Uterus (tissue), 2 donors: ENCODE measurements around the gene ZFPM1.

ENCODE experiments used
- POLR2A ChIP-seq, 2 donors: fragments of 450-650 bp; IDR thresholded peaks; one replicate each; pipeline ENCODE4 v1.6.1; 2016; ENCODE audit warnings: antibody characterized with exemption in 2 of 2, mild to moderate bottlenecking in 1 of 2, moderate library complexity in 1 of 2
- TF ChIP-seq, protein P1 (sequence below), 4 experiments: fragments of 200-600 bp in 2 of 4; fragments of 450-650 bp in 2 of 4; sonication (generic) in 2 of 4; IDR thresholded peaks; one replicate each; pipeline ENCODE4 v1.5.1; 2016 to 2019; ENCODE audit warnings: antibody characterized with exemption in 4 of 4, mild to moderate bottlenecking in 2 of 4, moderate library complexity in 1 of 4

DNA sequence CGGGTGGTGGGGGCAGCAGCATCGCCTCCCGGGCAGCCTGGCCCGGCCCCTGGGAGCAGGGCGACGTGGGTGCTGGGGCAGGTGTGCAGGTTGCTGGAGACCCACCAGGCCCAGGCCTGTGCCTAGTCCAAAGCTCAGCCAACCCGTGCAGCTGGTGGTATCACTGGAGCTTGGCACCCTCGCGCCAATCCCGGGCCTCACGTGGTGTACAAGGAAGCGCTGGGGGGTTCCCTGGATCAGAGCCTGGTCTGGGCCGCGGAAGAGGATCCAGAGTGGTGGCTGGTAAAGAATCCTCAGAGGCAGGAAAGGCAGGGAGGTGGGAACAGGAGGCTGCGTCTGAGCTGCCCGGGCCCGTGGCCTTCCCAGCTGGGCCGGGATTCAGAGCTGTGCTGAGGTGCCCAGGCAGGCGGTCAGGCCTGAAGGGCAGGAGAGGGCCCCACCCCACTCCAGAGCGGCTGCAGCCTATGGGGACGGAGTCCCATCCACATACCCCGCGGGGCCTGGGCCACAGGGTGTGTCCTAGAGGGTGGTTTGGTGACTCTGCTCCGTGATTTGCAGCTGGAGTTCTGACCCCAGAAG, 36.2 kb downstream of the ZFPM1 start:
- TF ChIP-seq, protein P1, sequence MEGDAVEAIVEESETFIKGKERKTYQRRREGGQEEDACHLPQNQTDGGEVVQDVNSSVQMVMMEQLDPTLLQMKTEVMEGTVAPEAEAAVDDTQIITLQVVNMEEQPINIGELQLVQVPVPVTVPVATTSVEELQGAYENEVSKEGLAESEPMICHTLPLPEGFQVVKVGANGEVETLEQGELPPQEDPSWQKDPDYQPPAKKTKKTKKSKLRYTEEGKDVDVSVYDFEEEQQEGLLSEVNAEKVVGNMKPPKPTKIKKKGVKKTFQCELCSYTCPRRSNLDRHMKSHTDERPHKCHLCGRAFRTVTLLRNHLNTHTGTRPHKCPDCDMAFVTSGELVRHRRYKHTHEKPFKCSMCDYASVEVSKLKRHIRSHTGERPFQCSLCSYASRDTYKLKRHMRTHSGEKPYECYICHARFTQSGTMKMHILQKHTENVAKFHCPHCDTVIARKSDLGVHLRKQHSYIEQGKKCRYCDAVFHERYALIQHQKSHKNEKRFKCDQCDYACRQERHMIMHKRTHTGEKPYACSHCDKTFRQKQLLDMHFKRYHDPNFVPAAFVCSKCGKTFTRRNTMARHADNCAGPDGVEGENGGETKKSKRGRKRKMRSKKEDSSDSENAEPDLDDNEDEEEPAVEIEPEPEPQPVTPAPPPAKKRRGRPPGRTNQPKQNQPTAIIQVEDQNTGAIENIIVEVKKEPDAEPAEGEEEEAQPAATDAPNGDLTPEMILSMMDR (IDR thresholded peaks at IDR 0.05) = no peak
- TF ChIP-seq POLR2A (IDR thresholded peaks at IDR 0.05) = no peak
